Heart left ventricle (tissue), 16 donors: Measurements from ENCODE around the gene SERPINA6. TPM values are rescaled to one million over a fixed set of nuclear protein-coding genes. Genes with fewer than 3 reads are reported as not detected.
A peak's percentile ranks its signal among the peaks of the same experiment; 100 is the strongest.

Experiments
- ATAC-seq, 4 donors: fragments of 200-7000 bp; cut with Tn5 transposase; one replicate each; pipeline ENCODE4 v1.9.1; 2020 to 2022; ENCODE audit warnings: moderate library complexity in 4 of 4, mild to moderate bottlenecking in 3 of 4, moderate number of reproducible peaks in 1 of 4
- DNase-seq, 5 donors: peaks; one replicate each; pipeline ENCODE4 v3.0.0-alpha.2; 2020
- H3K27ac ChIP-seq, 12 donors: fragments of 200-600 bp; sonication (generic) in 4 of 12; one replicate each; pipeline versions ENCODE4 v1.5.0 to v1.8.0; 2016 to 2022; ENCODE audit warnings: mild to moderate bottlenecking in 2 of 12
- H3K27me3 ChIP-seq, 9 donors: fragments of 200-600 bp; sonication (generic) in 2 of 9; one replicate each; pipeline versions ENCODE4 v1.5.1 to v1.8.0; 2016 to 2022; ENCODE audit warnings: mild to moderate bottlenecking in 3 of 9
- H3K36me3 ChIP-seq, 9 donors: fragments of 200-600 bp; sonication (generic) in 2 of 9; one replicate each; pipeline versions ENCODE4 v1.5.0 to v1.8.0; 2018 to 2022; ENCODE audit warnings: mild to moderate bottlenecking in 2 of 9
- H3K4me1 ChIP-seq, 12 donors: fragments of 200-600 bp; sonication (generic) in 4 of 12; one replicate each; pipeline versions ENCODE4 v1.5.0 to v1.8.0; 2016 to 2022; ENCODE audit warnings: mild to moderate bottlenecking in 3 of 12
- H3K4me3 ChIP-seq, 12 donors: fragments of 200-600 bp; sonication (generic) in 4 of 12; one replicate each; pipeline versions ENCODE4 v1.5.0 to v1.8.0; 2017 to 2022; ENCODE audit warnings: mild to moderate bottlenecking in 9 of 12, moderate library complexity in 4 of 12
- H3K9me3 ChIP-seq, 12 donors: fragments of 200-600 bp; sonication (generic) in 4 of 12; one replicate each; pipeline versions ENCODE4 v1.5.0 to v1.8.0; 2016 to 2022; ENCODE audit warnings: mild to moderate bottlenecking in 1 of 12
- CTCF ChIP-seq, 12 donors: fragments of 200-600 bp; sonication (generic) in 4 of 12; IDR thresholded peaks; one replicate each; pipeline versions ENCODE4 v1.5.0 to v1.8.0; 2018 to 2022; ENCODE audit warnings: antibody characterized with exemption in 12 of 12, mild to moderate bottlenecking in 5 of 12
- POLR2A ChIP-seq, 2 donors: fragments of 450-650 bp; IDR thresholded peaks; one replicate each; pipeline ENCODE4 v1.6.1; 2017; ENCODE audit warnings: antibody characterized with exemption in 2 of 2, mild to moderate bottlenecking in 2 of 2, moderate library complexity in 2 of 2
- WGBS, 4 donors: extraction: QIAGEN DNeasy Blood & Tissue Kit in 2 of 4; methylation state at CpG; one replicate each; pipeline versions ENCODE4 v1.1.5 to v1.1.7; 2013 to 2018; 5-methylcytosine and 5-hydroxymethylcytosine counted together
- intact Hi-C, 10 donors: fragments of 100-400 bp; cut with DNase I; formaldehyde crosslinking; loops; one replicate each; pipeline versions ENCODE4 v1.11.1 to v1.14.2; 2022
- polyA plus RNA-seq, 2 donors: library from polyadenylated mRNA; stranded (reverse); fragments of 200-250 nt; gene quantifications; one replicate each; pipeline ENCODE4 v1.2.3, GENCODE V29; 2013
- total RNA-seq, 9 donors: library from RNA; depleted of rRNA in 2 of 9; stranded (reverse); fragments of >200 nt in 2 of 9; fragmentation: NEBNext Ultra II Directional in 3 of 9; extraction: Animal tissue kit (Norgen Biotek cat#: 25700) in 3 of 9; gene quantifications; one replicate each; pipeline versions ENCODE4 v1.1.0 to v1.2.4, GENCODE V29; 2016 to 2023
- donor health status: ischemic (EF 13 %, LVEDD 7.1; RV severe dilation, severe dysfunction).
- donor health status: healthy with polysubstance abuse.
- donor health status: DM: no; HTN: yes; CAD: no.
- donor health status: DM: no; HTN: no; CAD: no.
- donor health status: ischemic (EF 25% LVEDD 6.9; RV normal size, moderate dysfunction).
- donor health status: ischemic (EF 25% LVEDD 5.7; RV mildly dilated, moderate dysfunction).
- donor health status: healthy.
- donor health status: DM: yes; HTN: yes; CAD: no.
- donor health status: ischemic (EF 35%, LVEDD 5.7; RV mildly dilated, moderate dysfunction).
- donor health status: nonischemic (EF 11% LVEDD 7.7; RV severe dilation, severe dysfunction).
- donor health status: DM: yes; HTN: yes; CAD: no.
- donor health status: PGD.
- donor health status: ischemic (EF 29% LVEDD 5.4; RV normal size, mild dysfunction).
- donor health status: nonischemic (EF 23%, LVEDD 6.1; RV moderate dilation, normal function).

Gene SERPINA6
- total and polyA plus RNA-seq, 11 donors = not detected

DNA sequence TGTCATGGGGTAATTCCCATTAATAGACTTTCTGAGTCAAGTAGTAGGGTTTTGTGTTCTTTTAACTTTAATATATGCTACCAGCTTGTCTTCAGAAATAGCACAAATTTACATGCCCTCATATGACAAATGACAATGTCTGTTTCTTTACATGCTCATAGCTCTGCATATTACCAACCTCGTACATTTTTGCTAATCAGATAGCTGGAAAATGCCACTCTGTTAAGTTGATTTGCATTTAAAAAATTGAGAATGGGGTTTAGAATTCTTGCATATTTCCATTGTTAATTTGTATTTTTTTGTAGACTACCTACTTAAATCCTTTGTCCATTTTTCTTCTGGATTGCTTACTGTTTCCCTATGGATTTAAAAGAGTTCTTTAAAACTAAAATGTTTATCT is 34.0 kb upstream of the SERPINA6 start:
- H3K9me3 ChIP-seq = no peaks in the 10 kb centered on the region
- no peak overlapping the region for H3K4me3 ChIP-seq
- H3K4me1 ChIP-seq = no peaks in the 10 kb centered on the region
- no peak for DNase-seq
- intact Hi-C loops = loop anchor here in 3 of 10 donors (10.0 kb wide), 1 partner anchor 128 kb away; no protein-coding TSS in a partner anchor
- ATAC-seq = no peak
- H3K27ac ChIP-seq = no peak overlapping the region
- 43 to 56% (median 50%) methylated on average over 1 of the region's 1 CpG for WGBS, 4 donors
- peaks cover 0 to 27% (median 7%) of the 10 kb centered on the region in 9 donors for H3K27me3 ChIP-seq
- no peak for TF ChIP-seq CTCF (IDR thresholded peaks at IDR 0.05)
- no peaks in the 10 kb centered on the region for H3K36me3 ChIP-seq

GRCh38 chr14:94356379-94357056 is 33.4 kb upstream of the SERPINA6 start:
- ATAC-seq (no peak), DNase-seq (no peak)
- WGBS, 4 donors = 74 to 79% (median 77%) methylated on average over 5 of the region's 5 CpGs
- H3K27ac ChIP-seq = no peak overlapping the region
- peaks cover 0 to 29% (median 8%) of the 10 kb centered on the region in 9 donors for H3K27me3 ChIP-seq
- TF ChIP-seq POLR2A (IDR thresholded peaks at IDR 0.05) (no peak), CTCF (IDR thresholded peaks at IDR 0.05) (no peak)
- H3K4me1 ChIP-seq = no peaks in the 10 kb centered on the region
- intact Hi-C loops = loop anchor here in 3 of 10 donors (10.0 kb wide), 1 partner anchor 128 kb away; no protein-coding TSS in a partner anchor
- H3K4me3 ChIP-seq = no peak overlapping the region
- H3K36me3 ChIP-seq = no peaks in the 10 kb centered on the region
- H3K9me3 ChIP-seq = no peaks in the 10 kb centered on the region

DNA sequence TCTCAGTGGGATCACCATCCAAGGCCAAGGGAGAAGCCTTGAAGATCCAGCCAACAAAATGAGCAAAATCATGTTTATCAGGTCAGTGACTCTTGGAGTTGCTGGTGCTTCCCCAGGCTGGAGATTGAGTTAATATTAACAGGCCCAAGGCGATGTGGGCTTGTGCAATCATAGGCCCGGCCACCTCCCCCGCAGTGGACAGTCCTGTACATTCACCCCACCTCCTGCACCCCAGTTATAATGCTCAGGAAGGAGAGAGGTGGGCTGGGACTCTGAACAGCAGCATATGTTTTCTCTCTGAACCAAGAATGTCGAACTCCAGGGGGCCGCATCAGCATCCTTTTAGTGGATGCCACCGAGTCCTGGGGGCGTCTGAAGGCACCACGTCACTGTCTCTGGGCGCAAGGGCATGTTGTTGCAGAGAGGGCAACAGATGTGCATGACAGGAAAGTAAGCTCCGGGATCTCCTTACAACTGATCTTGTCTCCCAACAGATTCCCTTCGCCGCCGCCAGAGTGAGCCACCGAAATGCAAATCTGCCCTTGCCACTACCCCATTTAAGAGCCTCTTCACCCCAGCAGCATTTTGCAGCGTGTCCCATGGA is 32.2 kb upstream of the SERPINA6 start:
- WGBS, 4 donors = 23 to 28% (median 23%) methylated on average over 11 to 15 of the region's 15 CpGs

More for the DNA sequence above, 32.2 kb upstream of the SERPINA6 start:
- Histone ChIP-seq H3K36me3 (no peaks in the 10 kb centered on the region), H3K4me1 (no peaks in the 10 kb centered on the region), H3K4me3 (no peak overlapping the region), H3K9me3 (no peaks in the 10 kb centered on the region), H3K27me3 (peaks cover 0 to 33% (median 8%) of the 10 kb centered on the region in 9 donors), H3K27ac (no peak overlapping the region)
- intact Hi-C loops = loop anchor here in 4 of 10 donors (1.0 to 10.0 kb wide), 2 partner anchors 130 to 131 kb away; no protein-coding TSS in a partner anchor
- ATAC-seq (peak in 1 of 4 donors; percentile 49), DNase-seq (peak in 2 of 5 donors; percentile 42 to 45)
- TF ChIP-seq CTCF (IDR thresholded peaks at IDR 0.05) = peak in 9 of 12 donors; percentile 8 to 38 (median 23)
- no peak for TF ChIP-seq POLR2A (IDR thresholded peaks at IDR 0.05)
